GM18526 (cell line): ENCODE results near the gene THRB.

ENCODE experiments used
- POLR2A ChIP-seq: IDR thresholded peaks from 3 replicates; pipeline ENCODE4 v1.6.1; 2011; ENCODE audit not compliant: insufficient read length; ENCODE audit errors: extremely low read depth

THRB gene

GRCh38 chr3:24278543-24278942, 216.1 kb downstream of the THRB start:
- TF ChIP-seq POLR2A: no peak

DNA sequence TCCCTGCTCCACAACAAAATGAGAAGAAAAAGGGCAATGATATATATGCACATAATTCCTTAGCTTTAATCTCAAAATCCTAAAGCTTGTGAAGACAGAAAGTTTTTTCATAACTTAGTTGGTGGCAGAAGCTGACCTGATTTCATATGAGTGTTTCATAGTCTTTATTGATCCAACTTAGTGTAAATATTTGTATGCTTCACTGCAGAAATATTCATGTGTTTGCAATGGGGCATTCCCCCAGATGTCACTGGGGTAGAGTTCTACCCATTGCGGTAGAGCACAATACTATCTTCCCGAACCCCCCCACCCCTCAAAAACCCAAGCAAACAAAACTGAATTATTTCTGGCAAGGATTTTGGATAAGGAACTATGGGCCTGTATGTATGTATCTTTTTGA, 221.2 kb downstream of the THRB start:
- TF ChIP-seq POLR2A: no peak

- TF ChIP-seq POLR2A: no peak
These were observed 221.8 kb downstream of the THRB start for GRCh38 chr3:24272875-24273274.

DNA sequence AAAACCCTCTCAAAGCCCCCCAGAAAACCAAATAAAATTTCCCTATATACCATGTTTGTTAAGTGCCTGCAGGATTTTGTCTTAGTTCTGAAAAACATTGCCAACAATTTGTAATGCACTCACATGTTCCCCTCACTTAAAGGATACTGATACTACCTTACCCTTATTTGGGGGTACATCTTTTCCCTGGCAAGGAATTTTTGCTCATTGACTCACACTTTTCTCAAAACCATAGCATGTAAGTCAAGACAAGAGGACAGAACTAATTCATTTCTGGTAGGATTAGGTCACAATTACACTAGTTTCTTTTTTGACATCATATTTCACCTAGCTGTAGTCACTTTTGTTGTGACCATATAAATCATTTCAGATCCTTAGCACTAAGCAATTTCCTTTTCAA, 222.2 kb downstream of the THRB start:
- TF ChIP-seq POLR2A: no peak

DNA sequence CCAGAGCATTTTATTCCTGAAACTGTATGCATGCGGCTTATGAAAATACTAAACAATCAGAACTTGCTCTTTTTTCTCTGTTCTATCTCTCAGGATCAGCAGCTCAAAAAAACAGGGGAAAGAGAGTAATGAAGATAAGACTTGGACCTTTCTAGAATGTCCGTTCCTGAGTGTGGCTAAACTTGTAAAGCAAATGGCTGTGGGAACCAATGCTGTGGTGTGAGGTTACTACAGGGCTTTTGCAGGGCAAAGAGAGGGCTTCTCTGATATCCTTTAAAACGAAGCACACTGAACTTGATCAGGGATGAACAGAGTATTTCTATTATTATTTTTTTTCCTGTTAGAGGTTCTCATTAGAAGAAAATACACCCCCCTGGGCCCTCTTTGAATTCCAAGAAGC, 223.4 kb downstream of the THRB start:
- no peak for TF ChIP-seq POLR2A

DNA sequence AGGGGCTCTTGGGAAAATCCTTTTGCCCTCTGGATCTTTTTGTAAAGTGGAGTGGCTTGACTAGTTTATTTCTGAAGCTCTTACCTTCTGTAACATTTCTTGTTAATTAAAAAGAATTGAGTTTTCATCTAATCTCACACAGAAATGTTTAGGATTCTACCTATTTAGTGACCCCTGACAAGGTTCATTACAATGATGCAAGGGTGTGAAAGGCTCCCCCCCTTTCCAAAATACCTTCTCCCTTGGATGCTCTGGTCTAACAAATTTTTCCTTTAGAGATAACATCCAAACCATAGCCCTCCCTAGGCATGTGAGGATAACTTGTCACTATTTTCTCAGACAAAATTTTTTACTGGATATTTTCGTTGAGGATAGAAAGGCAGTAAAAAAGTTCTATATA, 223.9 kb downstream of the THRB start:
- no peak for TF ChIP-seq POLR2A

- no peak for TF ChIP-seq POLR2A
These were observed 224.4 kb downstream of the THRB start for GRCh38 chr3:24270204-24270691.

GRCh38 chr3:24264748-24265158, 229.9 kb downstream of the THRB start:
- no peak for TF ChIP-seq POLR2A

DNA sequence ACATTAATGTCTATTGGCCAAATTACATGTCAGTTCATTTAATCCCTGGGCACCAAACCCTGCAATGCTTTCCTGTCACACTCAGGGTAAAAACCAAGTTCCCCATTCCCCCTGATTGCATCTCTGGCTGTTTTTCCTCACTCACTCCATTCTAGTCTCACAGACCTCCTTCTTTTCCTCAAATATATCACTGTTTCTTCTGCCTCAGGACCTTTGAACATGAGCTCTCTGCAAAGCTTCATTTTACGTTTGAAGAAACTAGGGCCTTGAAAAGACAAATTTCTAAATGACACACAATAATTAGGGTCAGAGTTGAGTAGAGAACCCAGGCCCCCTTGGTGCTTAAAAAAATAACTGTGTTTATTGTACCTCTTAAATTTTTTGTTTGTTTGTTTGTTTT, 230.6 kb downstream of the THRB start:
- TF ChIP-seq POLR2A: no peak

- TF ChIP-seq POLR2A: no peak
These were observed 231.5 kb downstream of the THRB start for GRCh38 chr3:24263069-24263668.

- TF ChIP-seq POLR2A: no peak
These were observed 233.1 kb downstream of the THRB start for GRCh38 chr3:24261521-24261920.

GRCh38 chr3:24259901-24260512, 234.6 kb downstream of the THRB start:
- TF ChIP-seq POLR2A: no peak

DNA sequence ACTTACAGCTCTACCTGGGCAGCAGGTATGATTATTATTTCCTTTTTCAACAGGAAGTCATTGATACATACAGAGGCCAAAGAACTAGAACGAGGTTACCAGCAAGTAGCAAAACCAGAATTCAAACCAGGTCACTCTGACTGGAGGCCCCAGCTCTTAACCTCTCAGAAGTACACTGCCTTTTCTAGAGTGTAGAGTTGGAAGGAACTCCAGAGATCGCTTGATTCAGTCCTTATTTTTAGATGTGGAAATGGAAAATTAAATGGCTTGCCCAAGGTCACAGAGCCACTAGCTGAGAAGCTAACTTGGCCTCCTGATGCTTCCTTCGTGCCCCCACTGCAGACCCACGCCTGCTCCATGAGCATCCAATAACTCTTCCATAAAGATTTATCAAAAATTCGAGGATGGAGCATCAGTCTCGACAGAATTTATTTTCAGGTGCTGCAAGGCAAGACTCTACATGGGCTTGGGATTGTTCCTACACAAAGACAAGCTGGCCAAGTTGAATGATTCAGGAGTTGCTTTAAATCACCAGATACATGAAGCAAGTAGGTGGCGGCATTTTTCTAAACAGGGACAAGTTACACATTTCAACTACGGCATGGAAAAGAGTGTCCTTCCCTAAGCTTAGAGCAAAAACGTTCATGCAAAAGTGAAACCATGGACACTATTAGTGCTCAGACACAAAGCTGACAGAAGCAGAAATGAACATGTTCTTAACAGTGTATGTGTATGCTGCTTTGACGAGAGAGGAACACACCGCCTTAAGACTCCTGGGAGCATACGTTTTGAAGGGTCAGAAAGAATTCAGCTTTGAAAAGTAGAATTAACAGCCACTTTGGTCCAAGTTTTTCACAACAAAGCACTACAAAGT, 235.7 kb downstream of the THRB start:
- TF ChIP-seq POLR2A: no peak

DNA sequence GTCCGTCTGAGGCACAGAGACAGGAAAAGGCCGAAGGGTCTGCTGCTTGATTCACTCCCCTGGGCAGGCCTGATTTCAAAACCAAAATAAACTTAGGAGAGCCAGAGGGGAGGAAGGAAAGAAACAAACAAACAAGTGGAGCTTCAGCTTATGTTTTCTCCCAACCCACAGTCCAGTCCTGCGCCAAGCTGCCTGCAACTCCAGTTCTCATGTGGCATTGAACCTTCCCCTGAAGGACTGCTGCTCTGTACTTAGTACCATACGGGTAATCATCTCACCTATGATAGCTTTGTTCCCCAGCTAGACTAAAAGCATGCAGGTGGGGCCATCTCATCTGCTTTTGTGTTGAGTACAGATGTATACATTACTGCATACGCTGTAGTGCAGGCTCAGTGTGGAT, 236.4 kb downstream of the THRB start:
- TF ChIP-seq POLR2A: no peak

GRCh38 chr3:24255414-24255813, 239.2 kb downstream of the THRB start:
- no peak for TF ChIP-seq POLR2A

DNA sequence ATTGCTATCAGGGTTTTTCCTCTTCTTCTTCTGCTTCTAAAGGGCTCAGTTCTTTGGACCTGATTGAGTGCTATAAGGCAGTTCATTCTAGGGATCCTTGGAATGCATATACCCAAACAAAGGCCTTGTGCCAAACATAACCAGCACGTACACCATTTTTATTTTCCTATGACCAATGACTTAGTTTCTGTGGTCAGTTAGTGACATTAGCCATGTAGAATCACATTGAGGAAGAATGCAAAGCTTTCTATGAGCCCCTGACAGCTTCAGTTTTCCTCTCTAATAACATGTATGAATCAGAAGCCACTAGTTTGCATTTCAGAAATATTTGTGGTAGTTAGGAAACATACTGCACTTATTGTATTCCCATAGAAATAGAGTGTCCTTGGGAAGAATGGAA, 240.0 kb downstream of the THRB start:
- no peak for TF ChIP-seq POLR2A

DNA sequence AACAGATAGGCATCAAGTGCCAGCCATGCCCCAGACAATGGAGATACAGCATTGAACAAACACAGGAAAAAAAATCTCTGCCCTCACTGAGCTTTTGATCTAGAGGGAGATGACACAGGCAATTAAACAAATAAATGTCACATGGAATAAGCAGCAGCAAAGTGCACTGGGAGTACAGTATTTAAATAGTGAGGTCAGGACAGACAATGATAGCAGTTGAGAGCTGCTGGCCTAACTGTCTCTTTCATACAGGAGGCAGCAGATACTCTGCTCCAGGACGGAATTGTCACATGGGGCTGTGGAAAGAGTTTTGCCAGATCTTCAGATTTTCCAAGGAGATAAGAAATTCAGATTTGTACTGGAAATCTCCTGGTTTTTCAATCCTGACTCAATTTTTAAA, 241.3 kb downstream of the THRB start:
- no peak for TF ChIP-seq POLR2A

- TF ChIP-seq POLR2A: no peak
These were observed 245.1 kb downstream of the THRB start for GRCh38 chr3:24249523-24249922.
